ENCODE results near the gene AVEN.
"Not testable (repeated sequence)": the region's sequence is repeated elsewhere in the genome, so short reads cannot be mapped to it uniquely, and the experiment has no call there.

AVEN gene

GRCh38 chr15:33826201-33826600 is 212.8 kb downstream of the AVEN start:
- Histone ChIP-seq H3K9me3 (no peaks in the 10 kb centered on the region; the same call in 1 of the 2 replicates), H3K27me3 (no peaks in the 10 kb centered on the region), H3K4me1 (peaks cover 6% of the 10 kb centered on the region; the same call in 1 of the 2 replicates), H3K4me3 (ENCODE audit: low read depth, low read length) (no peak overlapping the region), H3K36me3 (no peaks in the 10 kb centered on the region)
- no peak for DNase-seq
- TF ChIP-seq CTCF (IDR thresholded peaks at IDR 0.05; ENCODE audit: low read depth, low read length), result no peak

GRCh38 chr15:33825453-33825852 is 213.6 kb downstream of the AVEN start:
- Histone ChIP-seq H3K4me3 (ENCODE audit: low read depth, low read length) (no peak overlapping the region), H3K9me3 (no peaks in the 10 kb centered on the region; the same call in 1 of the 2 replicates), H3K4me1 (0 out of 2 replicates have a peak, but pooled peaks cover 2% of the 10 kb centered on the region), H3K36me3 (no peaks in the 10 kb centered on the region), H3K27me3 (no peaks in the 10 kb centered on the region)
- DNase-seq, result no peak
- TF ChIP-seq CTCF (IDR thresholded peaks at IDR 0.05; ENCODE audit: low read depth, low read length), result no peak

GRCh38 chr15:33823119-33823518 is 215.9 kb downstream of the AVEN start:
- Histone ChIP-seq H3K36me3 (no peaks in the 10 kb centered on the region), H3K4me1 (no peaks in the 10 kb centered on the region), H3K9me3 (no peaks in the 10 kb centered on the region), H3K4me3 (ENCODE audit: low read depth, low read length) (no peak overlapping the region), H3K27me3 (no peaks in the 10 kb centered on the region)
- DNase-seq, result no peak
- TF ChIP-seq CTCF (IDR thresholded peaks at IDR 0.05; ENCODE audit: low read depth, low read length), result no peak

GRCh38 chr15:33822479-33822878 is 216.5 kb downstream of the AVEN start:
- Histone ChIP-seq H3K4me3 (ENCODE audit: low read depth, low read length) (no peak overlapping the region), H3K27me3 (no peaks in the 10 kb centered on the region), H3K36me3 (no peaks in the 10 kb centered on the region), H3K9me3 (no peaks in the 10 kb centered on the region), H3K4me1 (no peaks in the 10 kb centered on the region)
- no peak for DNase-seq
- TF ChIP-seq CTCF (IDR thresholded peaks at IDR 0.05; ENCODE audit: low read depth, low read length), result no peak

GRCh38 chr15:33819499-33819898 is 219.5 kb downstream of the AVEN start:
- H3K9me3 ChIP-seq; H3K4me3 ChIP-seq (ENCODE audit: low read depth, low read length); H3K36me3 ChIP-seq; H3K4me1 ChIP-seq; H3K27me3 ChIP-seq; DNase-seq: not testable (repeated sequence)
